ENCODE measurements around the gene UBE2Z. TPM values are rescaled to one million over a fixed set of nuclear protein-coding genes. Genes with fewer than 3 reads are reported as not detected.

Gene UBE2Z
- total RNA-seq, 2 experiments from 2014 or later = 52.3 to 81.1 TPM

DNA sequence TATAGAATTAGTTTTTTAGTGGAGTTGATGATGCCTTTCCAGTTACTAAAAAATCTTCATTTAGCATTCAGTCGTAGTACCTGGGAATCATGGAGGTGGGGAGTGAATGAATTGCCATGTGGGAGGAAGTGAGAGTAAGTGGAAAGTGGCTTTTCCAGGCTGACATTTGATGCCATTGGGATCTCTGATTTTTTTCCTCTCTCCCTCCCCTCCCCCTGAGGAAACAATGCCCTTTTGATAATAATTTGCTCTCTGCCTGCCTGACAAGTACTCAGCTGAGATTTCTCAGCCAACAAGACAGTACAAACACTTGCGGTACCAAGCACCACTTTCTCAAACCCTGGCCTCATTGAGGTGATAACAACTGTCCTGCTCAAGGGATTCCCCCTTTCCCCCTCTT is 2.2 kb downstream of the UBE2Z start:
- DNase-seq (ENCODE audit: low spot score) = no peak

GRCh38 chr17:48912476-48912875 is 4.3 kb downstream of the UBE2Z start:
- Histone ChIP-seq H3K27ac (ENCODE audit: low read depth, low read length, poor library complexity, severe bottlenecking) (no peak overlapping the region), H3K9me2 (ENCODE audit: insufficient read depth, low read length) (no peaks in the 10 kb centered on the region), H3K4me2 (ENCODE audit: low read length) (no peak overlapping the region), H3K4me1 (ENCODE audit: insufficient read depth, low read length, poor library complexity, severe bottlenecking) (peaks cover 28% of the 10 kb centered on the region), H4K20me1 (ENCODE audit: insufficient read depth, low read length) (peaks cover 34% of the 10 kb centered on the region), H3K4me3 (ENCODE audit: low read depth, low read length, poor library complexity, severe bottlenecking) (no peak overlapping the region), H2AFZ (ENCODE audit: low read length) (no peak overlapping the region), H3K9me3 (ENCODE audit: low read length) (no peaks in the 10 kb centered on the region), H3K36me3 (ENCODE audit: insufficient read depth, low read length) (peaks cover 79% of the 10 kb centered on the region), H3K79me2 (ENCODE audit: insufficient read depth, low read depth, low read length) (peaks cover 78% of the 10 kb centered on the region)
- ChIA-PET POLR2A (no interaction called here), CTCF (ENCODE audit: unreplicated experiment) (no interaction called here)
- no peak for DNase-seq (ENCODE audit: low spot score)
- TF ChIP-seq CTCF (conservative IDR thresholded peaks at IDR 0.05; ENCODE audit: low read length) = no peak
- no peak for TF ChIP-seq EZH2phosphoT487 (IDR thresholded peaks at IDR 0.05; ENCODE audit: borderline replicate concordance, low read depth, low read length)
- intact Hi-C loops (cut with micrococcal nuclease; ENCODE audit: unreplicated experiment) = no loop called here
- BruUV-seq (replicated peaks) = no TSS peak

More for the DNA sequence above, 2.2 kb downstream of the UBE2Z start:
- intact Hi-C loops (cut with micrococcal nuclease; ENCODE audit: unreplicated experiment) = no loop called here
- Histone ChIP-seq H3K4me3 (ENCODE audit: low read depth, low read length, poor library complexity, severe bottlenecking) (peak overlapping the region; percentile 99), H3K4me1 (ENCODE audit: insufficient read depth, low read length, poor library complexity, severe bottlenecking) (peaks cover 26% of the 10 kb centered on the region), H4K20me1 (ENCODE audit: insufficient read depth, low read length) (peaks cover 34% of the 10 kb centered on the region), H3K4me2 (ENCODE audit: low read length) (peak overlapping the region; percentile 91), H3K36me3 (ENCODE audit: insufficient read depth, low read length) (peaks cover 58% of the 10 kb centered on the region), H3K27ac (ENCODE audit: low read depth, low read length, poor library complexity, severe bottlenecking) (no peak overlapping the region), H2AFZ (ENCODE audit: low read length) (no peak overlapping the region), H3K79me2 (ENCODE audit: insufficient read depth, low read depth, low read length) (peaks cover 75% of the 10 kb centered on the region), H3K9me2 (ENCODE audit: insufficient read depth, low read length) (no peaks in the 10 kb centered on the region), H3K9me3 (ENCODE audit: low read length) (no peaks in the 10 kb centered on the region)
- TF ChIP-seq EZH2phosphoT487 (IDR thresholded peaks at IDR 0.05; ENCODE audit: borderline replicate concordance, low read depth, low read length) (no peak), CTCF (conservative IDR thresholded peaks at IDR 0.05; ENCODE audit: low read length) (no peak)
- ChIA-PET POLR2A (no interaction called here), CTCF (ENCODE audit: unreplicated experiment) (no interaction called here)
- BruUV-seq (replicated peaks) = no TSS peak

GRCh38 chr17:48915459-48916282 is 7.5 kb downstream of the UBE2Z start:
- no peak overlapping the region for H3K4me2 ChIP-seq (ENCODE audit: low read length)

More at GRCh38 chr17:48915459-48916282, 7.5 kb downstream of the UBE2Z start:
- intact Hi-C loops (cut with micrococcal nuclease; ENCODE audit: unreplicated experiment) = no loop called here
- H3K27ac ChIP-seq (ENCODE audit: low read depth, low read length, poor library complexity, severe bottlenecking) = no peak overlapping the region
- H3K4me3 ChIP-seq (ENCODE audit: low read depth, low read length, poor library complexity, severe bottlenecking) = no peak overlapping the region
- H3K9me2 ChIP-seq (ENCODE audit: insufficient read depth, low read length) = no peaks in the 10 kb centered on the region
- TF ChIP-seq EZH2phosphoT487 (IDR thresholded peaks at IDR 0.05; ENCODE audit: borderline replicate concordance, low read depth, low read length) (no peak), CTCF (conservative IDR thresholded peaks at IDR 0.05; ENCODE audit: low read length) (no peak)
- peaks cover 18% of the 10 kb centered on the region for H4K20me1 ChIP-seq (ENCODE audit: insufficient read depth, low read length)
- no peak overlapping the region for H2AFZ ChIP-seq (ENCODE audit: low read length)
- no peaks in the 10 kb centered on the region for H3K9me3 ChIP-seq (ENCODE audit: low read length)
- no peak for DNase-seq (ENCODE audit: low spot score)
- peaks cover 99% of the 10 kb centered on the region for H3K36me3 ChIP-seq (ENCODE audit: insufficient read depth, low read length)
- peaks cover 13% of the 10 kb centered on the region for H3K4me1 ChIP-seq (ENCODE audit: insufficient read depth, low read length, poor library complexity, severe bottlenecking)
- CTCF ChIA-PET (ENCODE audit: unreplicated experiment) = interaction anchor here (0.6 kb wide), 1 partner anchor 26 kb away, joined by 3 read pairs; no protein-coding TSS in a partner anchor
- H3K79me2 ChIP-seq (ENCODE audit: insufficient read depth, low read depth, low read length) = peaks cover 52% of the 10 kb centered on the region
- no TSS peak for BruUV-seq (replicated peaks)
- POLR2A ChIA-PET = interaction anchor here (0.6 to 1.0 kb wide), 2 partner anchors 29 to 83 kb away, joined by 4 read pairs; partner anchors contain the start of gene SNF8
